HCT116 (cell line): ENCODE data around the gene CHRNA4. TPM values are rescaled to one million over a fixed set of nuclear protein-coding genes. Genes with fewer than 3 reads are reported as not detected.

ENCODE experiments used
- ATAC-seq: fragments of 200-7000 bp; cut with Tn5 transposase; 2 replicates; pipeline ENCODE4 v1.9.1; 2020; ENCODE audit warnings: mild to moderate bottlenecking, moderate library complexity
- BruUV-seq: library from RNA; stranded (reverse); fragments of 400-500 nt; replicated peaks from 2 replicates; lab custom pipeline; 2021; lab: Mats Ljungman, UMichigan
- CTCF ChIA-PET: fragments of 300-600 bp; sonication (Branson Sonifier 250); formaldehyde crosslinking; loops from one replicate; lab custom pipeline; 2021; ENCODE audit warnings: antibody characterized with exemption; lab: Charles Lee
- POLR2A ChIA-PET: fragments of 300-600, 350-600 bp; sonication (Branson Sonifier 250); formaldehyde crosslinking; loops from one replicate; lab custom pipeline; 2021; ENCODE audit warnings: antibody characterized with exemption; lab: Charles Lee
- RAD21 ChIA-PET, 2 experiments: fragments of 300-600 bp; sonication (Branson Sonifier 250); formaldehyde crosslinking; loops; one replicate each; lab custom pipeline; 2023; ENCODE audit warnings: low total read pairs in 2 of 2; ENCODE audit not compliant: uncharacterized antibody in 2 of 2, unreplicated experiment in 2 of 2, low non-redundant PET in 1 of 2; lab: Charles Lee
- DNase-seq: peaks from one replicate; pipeline ENCODE4 v3.0.0-alpha.2; 2010; ENCODE audit warnings: low read depth, low spot score
- H2AFZ ChIP-seq: fragments of 200-600 bp; shearing (Covaris generic), sonication (generic); 2 replicates; pipeline ENCODE4 v1.6.1; 2017; ENCODE audit warnings: low read depth, mixed run types, mixed read lengths, antibody characterized with exemption, low read length; ENCODE audit not compliant: poor library complexity, severe bottlenecking
- H3K27ac ChIP-seq: 2 replicates; pipeline ENCODE4 v1.5.1; 2012; ENCODE audit warnings: low read depth, low read length
- H3K27me3 ChIP-seq: fragments of 200-600 bp; sonication (generic); 2 replicates; pipeline ENCODE4 v1.6.1; 2016; ENCODE audit warnings: mixed run types, low read length, mixed read lengths; ENCODE audit not compliant: insufficient read depth
- H3K36me3 ChIP-seq, 2 experiments: fragments of 200-500 bp in 1 of 2; fragments of 200-600 bp in 1 of 2; sonication (Bioruptor generic) in 1 of 2; sonication (generic) in 1 of 2; 2 replicates each; pipeline versions ENCODE4 v1.5.1 to v1.6.1; 2014 to 2016; ENCODE audit warnings: low read length in 2 of 2, inconsistent platforms in 1 of 2, mixed read lengths in 1 of 2, mixed run types in 1 of 2; ENCODE audit not compliant: insufficient read depth in 2 of 2, control insufficient read depth in 1 of 2
- H3K4me1 ChIP-seq, 2 experiments: fragments of 200-600 bp in 1 of 2; sonication (generic) in 1 of 2; 2 replicates each; pipeline versions ENCODE4 v1.5.1 to v1.6.1; 2012 to 2017; ENCODE audit warnings: low read length in 2 of 2, inconsistent platforms in 1 of 2, mild to moderate bottlenecking in 1 of 2, mixed read lengths in 1 of 2, mixed run types in 1 of 2, moderate library complexity in 1 of 2; ENCODE audit not compliant: insufficient read depth in 2 of 2, control insufficient read depth in 1 of 2
- H3K4me2 ChIP-seq: fragments of 200-600 bp; sonication (generic); 2 replicates; pipeline ENCODE4 v1.6.1; 2017; ENCODE audit warnings: mixed run types, low read length, mixed read lengths
- H3K4me3 ChIP-seq, 2 experiments: fragments of 200-600 bp in 1 of 2; sonication (generic) in 1 of 2; replicated peaks in 1 of 2; 2 replicates each; pipeline ENCODE4 v1.5.1; 2011 to 2016; ENCODE audit warnings: low read length in 2 of 2, control low read depth in 1 of 2, low read depth in 1 of 2, mild to moderate bottlenecking in 1 of 2, mixed read lengths in 1 of 2, mixed run types in 1 of 2
- H3K79me2 ChIP-seq: fragments of 200-600 bp; sonication (generic); 2 replicates; pipeline ENCODE4 v1.6.1; 2017; ENCODE audit warnings: mild to moderate bottlenecking, mixed run types, low read length, moderate library complexity, mixed read lengths; ENCODE audit not compliant: insufficient read depth
- H3K9ac ChIP-seq: fragments of 200-600 bp; sonication (generic); 2 replicates; pipeline ENCODE4 v1.6.1; 2016; ENCODE audit warnings: low read length, mixed read lengths
- H3K9me2 ChIP-seq: fragments of 200-600 bp; sonication (generic), shearing (Covaris generic); 2 replicates; pipeline ENCODE4 v1.6.1; 2017; ENCODE audit warnings: mixed run types, mild to moderate bottlenecking, moderate library complexity; ENCODE audit not compliant: insufficient read depth
- H3K9me3 ChIP-seq, 2 experiments: fragments of 200-500 bp in 1 of 2; fragments of 200-600 bp in 1 of 2; sonication (Bioruptor generic) in 1 of 2; sonication (generic) in 1 of 2; 2 replicates each; pipeline ENCODE4 v1.6.1; 2014 to 2017; ENCODE audit warnings: low read length in 2 of 2, mixed read lengths in 2 of 2, inconsistent platforms in 1 of 2, low read depth in 1 of 2, mild to moderate bottlenecking in 1 of 2, mixed run types in 1 of 2, moderate library complexity in 1 of 2; ENCODE audit not compliant: control insufficient read depth in 1 of 2, insufficient read depth in 1 of 2
- H4K20me1 ChIP-seq: fragments of 200-600 bp; sonication (generic), shearing (Covaris generic); 2 replicates; pipeline ENCODE4 v1.6.1; 2017; ENCODE audit warnings: mixed run types, mild to moderate bottlenecking, moderate library complexity; ENCODE audit not compliant: insufficient read depth
- CEBPB ChIP-seq: IDR thresholded peaks from 2 replicates; pipeline ENCODE4 v1.6.1; 2012; ENCODE audit warnings: low read depth
- EGR1 ChIP-seq: IDR thresholded peaks from 2 replicates; pipeline ENCODE4 v1.6.1; 2012; ENCODE audit warnings: low read depth
- EZH2phosphoT487 ChIP-seq: fragments of 200-600 bp; IDR thresholded peaks from 2 replicates; pipeline ENCODE4 v1.6.1; 2018; ENCODE audit warnings: antibody characterized with exemption, borderline replicate concordance
- SIN3A ChIP-seq: IDR thresholded peaks from 2 replicates; pipeline ENCODE4 v1.6.1; 2012; ENCODE audit warnings: low read depth
- SP1 ChIP-seq: IDR thresholded peaks from 2 replicates; pipeline ENCODE4 v1.6.1; 2012; ENCODE audit warnings: low read depth
- TCF7L2 ChIP-seq: IDR thresholded peaks from 2 replicates; pipeline ENCODE4 v1.7.0; 2011; ENCODE audit warnings: borderline replicate concordance, inconsistent platforms; ENCODE audit not compliant: insufficient read depth, insufficient read length; ENCODE audit errors: extremely low read depth
- YY1 ChIP-seq: IDR thresholded peaks from 2 replicates; pipeline ENCODE4 v1.6.1; 2011; ENCODE audit warnings: low read length, low read depth, moderate library complexity, mild to moderate bottlenecking; ENCODE audit not compliant: insufficient replicate concordance; ENCODE audit errors: extremely low read depth
- intact Hi-C: fragments of 100-400 bp; cut with micrococcal nuclease; formaldehyde crosslinking; loops from 2 replicates; pipeline ENCODE4 v1.10.0; 2022
- total RNA-seq: library from RNA; stranded (reverse); gene quantifications from one replicate; pipeline ENCODE4 v1.2.1, GENCODE V29; 2021; ENCODE audit not compliant: unreplicated experiment
- TF ChIP-seq, protein P1 (sequence below): IDR thresholded peaks from 2 replicates; pipeline ENCODE4 v1.6.1; 2012
- TF ChIP-seq, protein P2 (sequence below): IDR thresholded peaks from 2 replicates; pipeline ENCODE4 v1.6.1; 2011; ENCODE audit warnings: mild to moderate bottlenecking, low read length, moderate library complexity; ENCODE audit not compliant: insufficient replicate concordance; ENCODE audit errors: extremely low read depth
- TF ChIP-seq, protein P3 (sequence below), 3 experiments: fragments of 200-600 bp in 1 of 3; sonication (generic) in 1 of 3; IDR thresholded peaks in 2 of 3; conservative IDR thresholded peaks in 1 of 3; 2 replicates each; pipeline ENCODE4 v1.5.1; 2012 to 2017; ENCODE audit warnings: low read depth in 2 of 3, low read length in 2 of 3, antibody characterized with exemption in 1 of 3, borderline replicate concordance in 1 of 3, control low read depth in 1 of 3, mild to moderate bottlenecking in 1 of 3, mixed read lengths in 1 of 3, mixed run types in 1 of 3, moderate library complexity in 1 of 3; ENCODE audit not compliant: insufficient read depth in 1 of 3

The CHRNA4 gene
- total RNA-seq, 1 experiment from 2014 or later = not detected

DNA sequence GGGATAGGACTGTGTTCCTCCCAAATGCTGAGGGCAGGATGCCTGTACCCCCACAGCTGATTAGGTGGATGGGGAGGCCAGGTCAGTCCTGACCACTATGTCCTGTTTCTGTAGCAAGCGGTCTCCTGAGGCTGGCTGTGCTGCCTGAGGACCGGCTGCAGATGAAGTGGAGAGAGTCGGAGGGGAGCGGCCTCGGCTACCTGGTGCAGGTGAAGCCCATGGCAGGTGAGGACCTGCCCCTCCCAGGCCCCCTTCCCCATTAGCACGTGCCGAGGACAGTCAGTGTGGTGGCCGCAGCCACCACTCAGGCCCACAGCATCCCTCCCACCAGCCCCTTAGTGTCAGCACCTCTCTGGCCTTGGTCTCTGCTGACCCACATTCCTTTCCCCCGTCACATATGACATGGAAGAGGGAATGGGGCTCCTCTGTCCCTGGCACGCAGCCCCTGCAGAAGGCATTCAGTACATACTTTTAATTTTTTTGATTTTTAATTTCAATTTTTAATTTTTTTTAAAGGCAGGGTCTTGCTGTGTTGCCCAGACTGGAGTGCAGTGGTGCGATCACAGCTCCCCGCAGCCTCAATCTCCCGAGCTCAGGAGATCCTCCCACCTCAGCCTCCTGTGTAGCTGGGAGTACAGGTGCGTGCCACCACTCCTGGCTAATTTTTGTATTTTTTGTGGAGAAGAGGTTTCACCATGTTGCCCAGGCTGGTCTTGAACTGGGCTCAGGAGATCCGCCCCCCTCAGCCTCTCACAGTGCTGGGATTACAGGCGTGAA lies 63.2 kb downstream of the CHRNA4 start:
- H3K27ac ChIP-seq = no peak overlapping the region

More for the DNA sequence above, 63.2 kb downstream of the CHRNA4 start:
- Histone ChIP-seq H3K9me2 (no peaks in the 10 kb centered on the region), H2AFZ (no peak overlapping the region), H3K36me3 (no peaks in the 10 kb centered on the region), H3K4me2 (no peak overlapping the region), H3K9me3 (peaks cover 0 to 3% of the 10 kb centered on the region in 2 experiments; a peak in 1 of 4 replicates), H3K79me2 (no peaks in the 10 kb centered on the region), H3K27me3 (peaks cover 3% of the 10 kb centered on the region; the same call in 1 of the 2 replicates), H4K20me1 (no peaks in the 10 kb centered on the region), H3K4me3 (no peak overlapping the region), H3K9ac (no peak overlapping the region), H3K4me1 (peaks cover 0 to 4% of the 10 kb centered on the region in 2 experiments; a peak in 1 of 4 replicates)
- TF ChIP-seq EZH2phosphoT487 (no peak), YY1 (no peak), CEBPB (no peak), EGR1 (no peak), SP1 (no peak), SIN3A (no peak), TCF7L2 (no peak)
- TF ChIP-seq, protein P1, sequence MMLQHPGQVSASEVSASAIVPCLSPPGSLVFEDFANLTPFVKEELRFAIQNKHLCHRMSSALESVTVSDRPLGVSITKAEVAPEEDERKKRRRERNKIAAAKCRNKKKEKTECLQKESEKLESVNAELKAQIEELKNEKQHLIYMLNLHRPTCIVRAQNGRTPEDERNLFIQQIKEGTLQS = no peak
- TF ChIP-seq, protein P2, sequence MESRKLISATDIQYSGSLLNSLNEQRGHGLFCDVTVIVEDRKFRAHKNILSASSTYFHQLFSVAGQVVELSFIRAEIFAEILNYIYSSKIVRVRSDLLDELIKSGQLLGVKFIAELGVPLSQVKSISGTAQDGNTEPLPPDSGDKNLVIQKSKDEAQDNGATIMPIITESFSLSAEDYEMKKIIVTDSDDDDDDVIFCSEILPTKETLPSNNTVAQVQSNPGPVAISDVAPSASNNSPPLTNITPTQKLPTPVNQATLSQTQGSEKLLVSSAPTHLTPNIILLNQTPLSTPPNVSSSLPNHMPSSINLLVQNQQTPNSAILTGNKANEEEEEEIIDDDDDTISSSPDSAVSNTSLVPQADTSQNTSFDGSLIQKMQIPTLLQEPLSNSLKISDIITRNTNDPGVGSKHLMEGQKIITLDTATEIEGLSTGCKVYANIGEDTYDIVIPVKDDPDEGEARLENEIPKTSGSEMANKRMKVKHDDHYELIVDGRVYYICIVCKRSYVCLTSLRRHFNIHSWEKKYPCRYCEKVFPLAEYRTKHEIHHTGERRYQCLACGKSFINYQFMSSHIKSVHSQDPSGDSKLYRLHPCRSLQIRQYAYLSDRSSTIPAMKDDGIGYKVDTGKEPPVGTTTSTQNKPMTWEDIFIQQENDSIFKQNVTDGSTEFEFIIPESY = no peak
- TF ChIP-seq, protein P3, sequence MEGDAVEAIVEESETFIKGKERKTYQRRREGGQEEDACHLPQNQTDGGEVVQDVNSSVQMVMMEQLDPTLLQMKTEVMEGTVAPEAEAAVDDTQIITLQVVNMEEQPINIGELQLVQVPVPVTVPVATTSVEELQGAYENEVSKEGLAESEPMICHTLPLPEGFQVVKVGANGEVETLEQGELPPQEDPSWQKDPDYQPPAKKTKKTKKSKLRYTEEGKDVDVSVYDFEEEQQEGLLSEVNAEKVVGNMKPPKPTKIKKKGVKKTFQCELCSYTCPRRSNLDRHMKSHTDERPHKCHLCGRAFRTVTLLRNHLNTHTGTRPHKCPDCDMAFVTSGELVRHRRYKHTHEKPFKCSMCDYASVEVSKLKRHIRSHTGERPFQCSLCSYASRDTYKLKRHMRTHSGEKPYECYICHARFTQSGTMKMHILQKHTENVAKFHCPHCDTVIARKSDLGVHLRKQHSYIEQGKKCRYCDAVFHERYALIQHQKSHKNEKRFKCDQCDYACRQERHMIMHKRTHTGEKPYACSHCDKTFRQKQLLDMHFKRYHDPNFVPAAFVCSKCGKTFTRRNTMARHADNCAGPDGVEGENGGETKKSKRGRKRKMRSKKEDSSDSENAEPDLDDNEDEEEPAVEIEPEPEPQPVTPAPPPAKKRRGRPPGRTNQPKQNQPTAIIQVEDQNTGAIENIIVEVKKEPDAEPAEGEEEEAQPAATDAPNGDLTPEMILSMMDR (IDR thresholded peaks at IDR 0.05 in 2 of 3, conservative IDR thresholded peaks at IDR 0.05 in 1 of 3; ENCODE audit: borderline replicate concordance in 1 of 3, insufficient read depth in 1 of 3, low read depth in 2 of 3, low read length in 2 of 3) = no peak
- no TSS peak for BruUV-seq
- RAD21 ChIA-PET = no interaction called here
- intact Hi-C loops = no loop called here
- DNase-seq = no peak
- POLR2A ChIA-PET = no interaction called here
- ATAC-seq = no peak
- CTCF ChIA-PET = interaction anchor here (1.4 kb wide), 1 partner anchor 12 kb away, joined by 3 read pairs; no protein-coding TSS in a partner anchor
